Activated T-cell treated with anti-CD3 and anti-CD28 coated beads, Interleukin-2, amount 50 U/mL, for 24 hours (primary cell): ENCODE results near the gene DMD.
"Not testable (repeated sequence)": the region's sequence is repeated elsewhere in the genome, so short reads cannot be mapped to it uniquely, and the experiment has no call there.

Experiments
- DNase-seq: peaks from one replicate; pipeline ENCODE4 v3.0.0-alpha.2; 2020
- H3K27ac Mint-ChIP-seq: 2 replicates; pipeline ENCODE4 v1.8.0; 2020; ENCODE audit warnings: mild to moderate bottlenecking, mixed read lengths
- H3K27me3 Mint-ChIP-seq: 2 replicates; pipeline ENCODE4 v1.8.0; 2020; ENCODE audit warnings: mixed read lengths
- H3K36me3 Mint-ChIP-seq: 2 replicates; pipeline ENCODE4 v1.8.0; 2020; ENCODE audit warnings: low read depth, mixed read lengths
- H3K4me1 Mint-ChIP-seq: 2 replicates; pipeline ENCODE4 v1.8.0; 2020; ENCODE audit warnings: low read depth, mixed read lengths
- H3K4me3 Mint-ChIP-seq: 2 replicates; pipeline ENCODE4 v1.8.0; 2020; ENCODE audit warnings: mild to moderate bottlenecking, moderate library complexity, mixed read lengths
- H3K9me3 Mint-ChIP-seq: 2 replicates; pipeline ENCODE4 v1.8.0; 2020; ENCODE audit warnings: mixed read lengths

The DMD gene

DNA sequence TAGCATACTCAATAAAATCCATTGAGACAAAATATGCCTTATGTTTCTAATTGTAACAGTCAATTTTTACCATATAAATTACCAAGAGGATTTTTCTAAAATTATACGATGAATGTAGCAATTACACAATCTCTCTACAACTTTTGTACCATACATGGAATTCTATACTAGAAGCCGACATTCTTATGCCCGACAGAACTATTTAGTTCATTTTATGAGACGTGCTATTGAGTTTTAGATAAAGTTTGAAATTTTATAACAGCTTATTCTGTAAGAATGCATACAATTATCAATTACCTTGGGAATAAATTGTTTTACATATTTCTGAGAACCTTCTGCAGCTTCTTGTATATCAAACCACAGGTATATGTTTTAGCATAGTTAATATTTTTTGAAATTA is 431.2 kb downstream of the DMD start:
- Mint-ChIP-seq H3K4me3 (no peak overlapping the region), H3K9me3 (no peaks in the 10 kb centered on the region), H3K27me3 (no peaks in the 10 kb centered on the region), H3K36me3 (no peaks in the 10 kb centered on the region), H3K4me1 (no peaks in the 10 kb centered on the region), H3K27ac (no peak overlapping the region)
- DNase-seq, result no peak

- no peak overlapping the region for H3K27ac Mint-ChIP-seq
- H3K4me3 Mint-ChIP-seq, result no peak overlapping the region
- no peaks in the 10 kb centered on the region for H3K36me3 Mint-ChIP-seq
- H3K27me3 Mint-ChIP-seq, result no peaks in the 10 kb centered on the region
- no peaks in the 10 kb centered on the region for H3K9me3 Mint-ChIP-seq
- no peaks in the 10 kb centered on the region for H3K4me1 Mint-ChIP-seq
- DNase-seq, result no peak
Observed at GRCh38 chrX:32778965-32779364, 432.4 kb downstream of the DMD start.

- no peaks in the 10 kb centered on the region for H3K36me3 Mint-ChIP-seq
- H3K27me3 Mint-ChIP-seq, result peaks cover 3% of the 10 kb centered on the region
Observed at GRCh38 chrX:32774966-32775365, 436.4 kb downstream of the DMD start.

DNA sequence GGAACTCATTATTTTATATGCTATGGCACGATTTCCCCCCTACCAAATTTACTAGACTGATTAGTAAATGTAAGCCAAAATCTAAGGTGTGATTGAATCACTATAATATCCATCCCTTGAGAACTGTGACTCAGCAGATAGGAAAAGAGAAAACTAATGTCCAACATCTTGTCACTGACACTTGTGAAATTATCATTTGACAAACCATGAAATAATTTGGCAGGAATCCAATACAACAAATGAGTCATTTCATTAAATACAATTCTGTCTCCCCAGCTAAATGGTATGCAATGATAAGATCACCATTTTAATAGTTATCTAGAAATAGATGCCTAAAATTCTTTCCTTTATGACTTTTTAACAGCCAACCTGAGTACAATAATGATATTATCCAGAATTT is 462.3 kb downstream of the DMD start:
- Mint-ChIP-seq H3K36me3 (no peaks in the 10 kb centered on the region), H3K4me1 (no peaks in the 10 kb centered on the region), H3K27me3 (no peaks in the 10 kb centered on the region), H3K4me3 (no peak overlapping the region), H3K9me3 (no peaks in the 10 kb centered on the region), H3K27ac (no peak overlapping the region)
- no peak for DNase-seq

More at GRCh38 chrX:32774966-32775365, 436.4 kb downstream of the DMD start:
- Mint-ChIP-seq H3K4me1 (no peaks in the 10 kb centered on the region), H3K4me3 (no peak overlapping the region), H3K27ac (no peak overlapping the region), H3K9me3 (no peaks in the 10 kb centered on the region)
- no peak for DNase-seq

- DNase-seq, result no peak
- no peaks in the 10 kb centered on the region for H3K36me3 Mint-ChIP-seq
- H3K9me3 Mint-ChIP-seq, result peaks cover 5% of the 10 kb centered on the region
- H3K4me1 Mint-ChIP-seq, result no peaks in the 10 kb centered on the region
- H3K27ac Mint-ChIP-seq, result no peak overlapping the region
- H3K4me3 Mint-ChIP-seq, result no peak overlapping the region
- no peaks in the 10 kb centered on the region for H3K27me3 Mint-ChIP-seq
Observed at GRCh38 chrX:32745323-32745722, 466.0 kb downstream of the DMD start.

DNA sequence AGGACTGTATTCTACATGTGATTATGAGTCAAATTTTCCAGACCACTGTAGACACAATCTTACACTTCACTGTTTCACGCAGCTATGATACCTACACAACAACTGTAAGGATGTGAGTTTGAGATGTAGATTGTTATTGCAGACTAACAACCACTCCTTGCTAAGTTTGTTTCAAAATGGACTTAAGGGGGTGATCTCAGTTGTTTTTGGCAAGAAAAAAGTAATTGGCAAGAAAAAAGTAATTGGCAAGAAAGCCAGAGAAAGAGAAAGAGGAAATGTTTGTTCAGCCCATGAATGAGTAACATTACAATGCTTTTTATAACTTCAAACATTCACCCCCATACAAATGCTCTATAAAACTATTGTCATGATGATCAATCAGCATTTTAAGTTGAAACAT is 466.4 kb downstream of the DMD start:
- DNase-seq, result no peak
- H3K27me3 Mint-ChIP-seq, result no peaks in the 10 kb centered on the region
- H3K9me3 Mint-ChIP-seq, result peaks cover 5% of the 10 kb centered on the region
- no peaks in the 10 kb centered on the region for H3K36me3 Mint-ChIP-seq
- H3K4me3 Mint-ChIP-seq, result no peak overlapping the region
- no peak overlapping the region for H3K27ac Mint-ChIP-seq
- no peaks in the 10 kb centered on the region for H3K4me1 Mint-ChIP-seq

DNA sequence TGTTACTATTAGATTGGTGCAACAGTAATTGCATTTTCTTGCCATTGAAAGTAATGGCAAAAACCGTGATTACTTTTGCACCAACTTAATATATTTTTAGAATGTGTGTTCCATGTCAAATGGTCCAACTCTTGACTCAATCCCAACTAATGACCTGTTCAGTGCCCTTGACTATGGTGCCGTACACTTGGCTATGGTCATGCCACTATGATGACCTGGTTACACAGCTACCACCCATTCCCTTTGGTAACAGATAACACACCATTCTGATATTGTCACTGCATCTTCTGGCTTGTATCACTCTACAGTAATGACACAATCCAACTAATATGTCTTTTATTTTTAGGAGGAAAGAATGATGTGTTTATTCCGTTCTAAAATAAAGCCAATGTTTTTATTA is 469.4 kb downstream of the DMD start:
- H3K4me1 Mint-ChIP-seq, result no peaks in the 10 kb centered on the region
- H3K27ac Mint-ChIP-seq, result no peak overlapping the region
- no peak for DNase-seq
- H3K9me3 Mint-ChIP-seq, result peaks cover 5% of the 10 kb centered on the region
- no peaks in the 10 kb centered on the region for H3K27me3 Mint-ChIP-seq
- no peak overlapping the region for H3K4me3 Mint-ChIP-seq
- no peaks in the 10 kb centered on the region for H3K36me3 Mint-ChIP-seq

DNA sequence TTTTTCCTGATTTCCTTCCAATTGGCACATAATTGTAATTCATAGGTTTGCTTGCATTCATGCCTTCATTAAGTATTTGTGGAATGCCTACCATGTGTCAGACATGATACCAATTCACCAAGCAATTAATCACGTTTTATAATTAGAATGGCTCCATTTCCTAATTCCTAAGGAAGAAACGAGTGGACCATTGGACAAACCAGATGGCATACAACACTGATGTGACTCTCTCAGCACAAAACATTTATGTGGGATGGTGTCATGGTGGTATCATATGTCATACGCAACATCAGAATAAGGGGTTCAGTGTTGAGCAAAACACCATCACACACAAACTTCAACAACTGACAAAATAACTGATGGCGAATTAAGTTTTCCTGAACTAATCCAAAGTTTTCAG is 502.8 kb downstream of the DMD start:
- no peaks in the 10 kb centered on the region for H3K36me3 Mint-ChIP-seq
- H3K27me3 Mint-ChIP-seq, result peaks cover 3% of the 10 kb centered on the region
- H3K4me1 Mint-ChIP-seq, result no peaks in the 10 kb centered on the region
- no peak overlapping the region for H3K4me3 Mint-ChIP-seq
- H3K9me3 Mint-ChIP-seq, result no peaks in the 10 kb centered on the region
- DNase-seq, result no peak
- H3K27ac Mint-ChIP-seq, result no peak overlapping the region

- H3K4me1 Mint-ChIP-seq, H3K36me3 Mint-ChIP-seq, H3K27ac Mint-ChIP-seq, H3K9me3 Mint-ChIP-seq, H3K4me3 Mint-ChIP-seq, DNase-seq: not testable (repeated sequence)
- peaks cover 11% of the 10 kb centered on the region for H3K27me3 Mint-ChIP-seq
Observed at GRCh38 chrX:32705385-32705784, 506.0 kb downstream of the DMD start.

- no peaks in the 10 kb centered on the region for H3K4me1 Mint-ChIP-seq
- no peak overlapping the region for H3K27ac Mint-ChIP-seq
- no peaks in the 10 kb centered on the region for H3K9me3 Mint-ChIP-seq
- no peak for DNase-seq
- H3K36me3 Mint-ChIP-seq, result no peaks in the 10 kb centered on the region
- no peak overlapping the region for H3K4me3 Mint-ChIP-seq
- H3K27me3 Mint-ChIP-seq, result peaks cover 3% of the 10 kb centered on the region
Observed at GRCh38 chrX:32687379-32687778, 524.0 kb downstream of the DMD start.

- Mint-ChIP-seq H3K27ac (no peak overlapping the region), H3K9me3 (peaks cover 2% of the 10 kb centered on the region), H3K4me3 (no peak overlapping the region), H3K36me3 (no peaks in the 10 kb centered on the region), H3K4me1 (no peaks in the 10 kb centered on the region), H3K27me3 (no peaks in the 10 kb centered on the region)
- DNase-seq, result no peak
Observed at GRCh38 chrX:32678487-32678886, 532.9 kb downstream of the DMD start.

- Mint-ChIP-seq H3K27ac (no peak overlapping the region), H3K4me1 (no peaks in the 10 kb centered on the region), H3K4me3 (no peak overlapping the region), H3K36me3 (no peaks in the 10 kb centered on the region), H3K27me3 (peaks cover 6% of the 10 kb centered on the region), H3K9me3 (no peaks in the 10 kb centered on the region)
- no peak for DNase-seq
Observed at GRCh38 chrX:32673193-32673592, 538.2 kb downstream of the DMD start.

- no peak overlapping the region for H3K4me3 Mint-ChIP-seq
- H3K4me1 Mint-ChIP-seq, result no peaks in the 10 kb centered on the region
- no peaks in the 10 kb centered on the region for H3K9me3 Mint-ChIP-seq
- no peak overlapping the region for H3K27ac Mint-ChIP-seq
- peaks cover 10% of the 10 kb centered on the region for H3K27me3 Mint-ChIP-seq
- no peaks in the 10 kb centered on the region for H3K36me3 Mint-ChIP-seq
- no peak for DNase-seq
Observed at GRCh38 chrX:32662516-32662915, 548.8 kb downstream of the DMD start.

- H3K27me3 Mint-ChIP-seq, result no peaks in the 10 kb centered on the region
- H3K9me3 Mint-ChIP-seq, result no peaks in the 10 kb centered on the region
- H3K4me1 Mint-ChIP-seq, result no peaks in the 10 kb centered on the region
- no peak overlapping the region for H3K4me3 Mint-ChIP-seq
- no peak for DNase-seq
- no peaks in the 10 kb centered on the region for H3K36me3 Mint-ChIP-seq
- no peak overlapping the region for H3K27ac Mint-ChIP-seq
Observed at GRCh38 chrX:32644476-32645245, 566.7 kb downstream of the DMD start.

DNA sequence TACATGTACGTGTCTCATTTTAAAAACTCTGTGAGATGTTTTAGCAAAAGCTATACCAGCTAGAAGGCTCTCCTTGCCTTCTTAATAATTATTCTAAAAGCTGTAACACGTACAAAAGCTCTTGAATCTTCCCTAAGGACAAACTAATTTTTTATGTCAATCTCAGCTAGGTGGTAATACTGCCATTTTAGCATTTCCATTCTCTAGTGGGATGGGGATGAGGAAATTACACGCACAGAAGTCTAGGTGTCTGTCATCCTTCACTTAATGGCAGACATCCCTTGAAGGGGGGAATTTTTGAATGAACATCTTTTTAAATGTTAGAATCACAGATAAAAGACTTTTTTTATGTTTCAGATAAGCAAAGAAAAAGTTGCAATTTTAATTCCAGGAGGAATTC is 569.1 kb downstream of the DMD start:
- no peaks in the 10 kb centered on the region for H3K27me3 Mint-ChIP-seq
- no peaks in the 10 kb centered on the region for H3K36me3 Mint-ChIP-seq
- no peak for DNase-seq

GRCh38 chrX:32618154-32618553 is 593.2 kb downstream of the DMD start:
- Mint-ChIP-seq H3K36me3 (no peaks in the 10 kb centered on the region), H3K27me3 (peaks cover 13% of the 10 kb centered on the region), H3K27ac (no peak overlapping the region), H3K4me3 (no peak overlapping the region), H3K4me1 (no peaks in the 10 kb centered on the region), H3K9me3 (peaks cover 5% of the 10 kb centered on the region)
- no peak for DNase-seq

More for the DNA sequence above, 569.1 kb downstream of the DMD start:
- no peak overlapping the region for H3K4me3 Mint-ChIP-seq
- H3K27ac Mint-ChIP-seq, result no peak overlapping the region
- no peaks in the 10 kb centered on the region for H3K4me1 Mint-ChIP-seq
- no peaks in the 10 kb centered on the region for H3K9me3 Mint-ChIP-seq
